PC-3 (cell line): Measurements from ENCODE around the gene SLIT2. TPM values are rescaled to one million over a fixed set of nuclear protein-coding genes. Genes with fewer than 3 reads are reported as not detected.

Experiments used
- ATAC-seq: fragments of 200-7000 bp; cut with Tn5 transposase; 2 replicates; pipeline ENCODE4 v1.9.1; 2020; ENCODE audit warnings: mild to moderate bottlenecking, moderate library complexity
- BruUV-seq: library from RNA; stranded (reverse); fragments of 400-500 nt; replicated peaks from 2 replicates; lab custom pipeline; 2021; lab: Mats Ljungman, UMichigan
- CTCF ChIA-PET: fragments of 300-600 bp; sonication (Branson Sonifier 250); formaldehyde crosslinking; loops from one replicate; lab custom pipeline; 2022; ENCODE audit warnings: antibody characterized with exemption; lab: Charles Lee
- POLR2A ChIA-PET: fragments of 300-600 bp; sonication (Branson Sonifier 250); formaldehyde crosslinking; loops from one replicate; lab custom pipeline; 2022; ENCODE audit warnings: antibody characterized with exemption; ENCODE audit not compliant: unreplicated experiment; lab: Charles Lee
- DNase-seq: peaks from one replicate; pipeline ENCODE4 v3.0.0-alpha.2; 2015
- H2AFZ ChIP-seq: fragments of 300-600 bp; sonication (generic); 2 replicates; pipeline ENCODE4 v1.6.0; 2016; ENCODE audit warnings: antibody characterized with exemption, low read length
- H3F3A ChIP-seq: fragments of 300-600 bp; sonication (generic); one replicate; pipeline ENCODE4 v1.6.0; 2017; ENCODE audit warnings: antibody characterized with exemption, low read length, control low read depth, mild to moderate bottlenecking; ENCODE audit not compliant: unreplicated experiment
- H3K27ac ChIP-seq: fragments of 300-600 bp; sonication (generic); 2 replicates; pipeline ENCODE4 v1.5.1; 2016; ENCODE audit warnings: mild to moderate bottlenecking, low read length
- H3K27me3 ChIP-seq: fragments of 300-600 bp; sonication (generic); 2 replicates; pipeline ENCODE4 v1.6.1; 2016; ENCODE audit warnings: low read length, mixed read lengths
- H3K36me3 ChIP-seq: fragments of 300-600 bp; sonication (generic); 2 replicates; pipeline ENCODE4 v1.6.1; 2016; ENCODE audit warnings: low read depth, mixed run types, low read length, mixed read lengths
- H3K4me1 ChIP-seq: fragments of 300-600 bp; sonication (generic); 2 replicates; pipeline ENCODE4 v1.5.1; 2016; ENCODE audit warnings: low read length; ENCODE audit not compliant: insufficient read depth
- H3K4me2 ChIP-seq: fragments of 300-600 bp; sonication (generic); 2 replicates; pipeline ENCODE4 v1.6.0; 2016; ENCODE audit warnings: low read length
- H3K4me3 ChIP-seq: fragments of 300-600 bp; sonication (generic); 2 replicates; pipeline ENCODE4 v1.5.1; 2016; ENCODE audit warnings: mild to moderate bottlenecking, low read length, mixed read lengths
- H3K79me2 ChIP-seq: fragments of 300-600 bp; sonication (generic); 2 replicates; pipeline ENCODE4 v1.6.1; 2017; ENCODE audit warnings: low read length, mixed read lengths
- H3K9ac ChIP-seq: fragments of 300-600 bp; sonication (generic); 2 replicates; pipeline ENCODE4 v1.6.0; 2016; ENCODE audit warnings: mild to moderate bottlenecking, low read length
- H3K9me2 ChIP-seq: fragments of 300-600 bp; sonication (generic); replicated peaks from 2 replicates; pipeline ENCODE4 v1.6.1; 2016; ENCODE audit warnings: mixed run types, low read length, mixed read lengths
- H3K9me3 ChIP-seq: fragments of 300-600 bp; sonication (generic); 2 replicates; pipeline ENCODE4 v1.6.1; 2016; ENCODE audit warnings: low read length, mixed read lengths
- H4K20me1 ChIP-seq: fragments of 300-600 bp; sonication (generic); 2 replicates; pipeline ENCODE4 v1.6.1; 2016; ENCODE audit warnings: low read length, mixed read lengths
- EZH2 ChIP-seq: fragments of 300-600 bp; sonication (generic); IDR thresholded peaks from one replicate; pipeline ENCODE4 v1.6.1; 2017; ENCODE audit warnings: antibody characterized with exemption, mild to moderate bottlenecking, low read length; ENCODE audit not compliant: unreplicated experiment
- EZH2phosphoT487 ChIP-seq: fragments of 300-600 bp; sonication (generic); IDR thresholded peaks from 2 replicates; pipeline ENCODE4 v1.6.1; 2018; ENCODE audit warnings: mild to moderate bottlenecking, antibody characterized with exemption, low read length, borderline replicate concordance
- intact Hi-C: fragments of 100-400 bp; cut with micrococcal nuclease; formaldehyde crosslinking; loops from 2 replicates; pipeline ENCODE4 v1.9.0; 2023
- total RNA-seq: library from RNA; depleted of rRNA; stranded (reverse); fragments of >200 nt; gene quantifications from 2 replicates; pipeline ENCODE4 v1.2.3, GENCODE V29; 2014
- TF ChIP-seq, protein P1 (sequence below): fragments of 300-600 bp; sonication (generic); conservative IDR thresholded peaks from 2 replicates; pipeline ENCODE4 v1.5.1; 2017; ENCODE audit warnings: antibody characterized with exemption, low read depth, mild to moderate bottlenecking, low read length

The SLIT2 gene
- total RNA-seq, 1 experiment from 2014 or later, result 19.1 TPM

DNA sequence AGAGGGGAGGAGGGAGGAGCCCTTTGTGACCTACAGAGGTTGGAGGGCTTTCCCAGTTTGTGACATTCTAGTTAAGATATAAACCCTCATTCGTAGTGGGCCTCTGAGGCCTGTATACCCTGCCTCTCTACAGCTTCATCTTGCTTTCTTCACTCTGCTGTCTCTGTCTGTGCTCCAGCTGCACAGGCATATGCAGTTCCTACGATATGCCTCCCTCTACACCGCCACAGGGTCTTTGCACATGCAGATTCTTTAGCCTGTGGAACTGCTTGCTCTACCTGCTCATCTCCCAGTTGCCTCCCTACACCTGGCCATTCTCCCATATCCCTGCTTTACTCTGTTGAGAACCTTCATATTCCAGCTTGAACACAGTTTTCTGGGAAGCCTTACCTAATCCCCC, 38.1 kb downstream of the SLIT2 start:
- peaks cover 73% of the 10 kb centered on the region for H3K79me2 ChIP-seq
- no peaks in the 10 kb centered on the region for H3K9me2 ChIP-seq
- intact Hi-C loops, result loop anchor here (10.0 kb wide), 1 partner anchor 125 kb away; no protein-coding TSS in a partner anchor
- BruUV-seq, result no TSS peak
- peak overlapping the region; percentile 90 for H3K27ac ChIP-seq
- peak overlapping the region; percentile 40; the same call in 1 of the 2 replicates for H3K4me3 ChIP-seq
- no peak overlapping the region for H3K9ac ChIP-seq
- H3F3A ChIP-seq, result no peaks in the 10 kb centered on the region
- ATAC-seq (no peak), DNase-seq (no peak)
- peaks cover 12% of the 10 kb centered on the region; the same call in 1 of the 2 replicates for H3K36me3 ChIP-seq
- 0 out of 2 replicates have a peak, but pooled peaks cover 4% of the 10 kb centered on the region for H4K20me1 ChIP-seq
- no peak overlapping the region for H2AFZ ChIP-seq
- H3K4me2 ChIP-seq, result peak overlapping the region; percentile 79
- H3K9me3 ChIP-seq, result no peaks in the 10 kb centered on the region
- H3K4me1 ChIP-seq, result peaks cover 47% of the 10 kb centered on the region
- POLR2A ChIA-PET, result no interaction called here
- H3K27me3 ChIP-seq, result no peaks in the 10 kb centered on the region
- CTCF ChIA-PET, result no interaction called here
- TF ChIP-seq EZH2phosphoT487, result no peak
- TF ChIP-seq, protein P1, sequence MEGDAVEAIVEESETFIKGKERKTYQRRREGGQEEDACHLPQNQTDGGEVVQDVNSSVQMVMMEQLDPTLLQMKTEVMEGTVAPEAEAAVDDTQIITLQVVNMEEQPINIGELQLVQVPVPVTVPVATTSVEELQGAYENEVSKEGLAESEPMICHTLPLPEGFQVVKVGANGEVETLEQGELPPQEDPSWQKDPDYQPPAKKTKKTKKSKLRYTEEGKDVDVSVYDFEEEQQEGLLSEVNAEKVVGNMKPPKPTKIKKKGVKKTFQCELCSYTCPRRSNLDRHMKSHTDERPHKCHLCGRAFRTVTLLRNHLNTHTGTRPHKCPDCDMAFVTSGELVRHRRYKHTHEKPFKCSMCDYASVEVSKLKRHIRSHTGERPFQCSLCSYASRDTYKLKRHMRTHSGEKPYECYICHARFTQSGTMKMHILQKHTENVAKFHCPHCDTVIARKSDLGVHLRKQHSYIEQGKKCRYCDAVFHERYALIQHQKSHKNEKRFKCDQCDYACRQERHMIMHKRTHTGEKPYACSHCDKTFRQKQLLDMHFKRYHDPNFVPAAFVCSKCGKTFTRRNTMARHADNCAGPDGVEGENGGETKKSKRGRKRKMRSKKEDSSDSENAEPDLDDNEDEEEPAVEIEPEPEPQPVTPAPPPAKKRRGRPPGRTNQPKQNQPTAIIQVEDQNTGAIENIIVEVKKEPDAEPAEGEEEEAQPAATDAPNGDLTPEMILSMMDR, result no peak
- no peak for TF ChIP-seq EZH2

DNA sequence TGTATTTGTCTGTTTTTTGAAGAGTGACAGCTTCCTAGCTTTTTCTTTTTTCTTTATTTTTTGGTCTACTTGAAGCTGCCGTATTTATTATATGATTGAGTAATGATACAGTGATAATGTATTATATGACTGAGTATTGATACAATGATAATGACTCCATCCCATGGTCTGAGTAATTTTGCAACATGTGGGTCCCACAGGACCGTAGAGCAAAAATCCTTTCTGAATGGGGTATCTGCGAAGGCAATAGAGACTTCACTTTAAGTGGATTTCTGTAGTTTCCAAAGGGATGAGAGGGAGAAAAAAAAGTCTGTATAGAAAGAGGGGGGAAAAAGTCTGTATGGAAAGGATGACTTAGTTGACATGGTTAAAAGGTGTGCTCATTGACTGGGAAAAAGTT, 41.0 kb downstream of the SLIT2 start:
- Histone ChIP-seq H3K9me3 (no peaks in the 10 kb centered on the region), H3K79me2 (peaks cover 76% of the 10 kb centered on the region), H3K9ac (no peak overlapping the region), H3K4me1 (peaks cover 34% of the 10 kb centered on the region), H3K4me2 (no peak overlapping the region), H3F3A (no peaks in the 10 kb centered on the region), H3K27me3 (no peaks in the 10 kb centered on the region), H3K4me3 (no peak overlapping the region), H3K36me3 (0 out of 2 replicates have a peak, but pooled peaks cover 3% of the 10 kb centered on the region), H2AFZ (no peak overlapping the region), H4K20me1 (0 out of 2 replicates have a peak, but pooled peaks cover 4% of the 10 kb centered on the region), H3K9me2 (no peaks in the 10 kb centered on the region), H3K27ac (no peak overlapping the region)
- POLR2A ChIA-PET, result no interaction called here
- TF ChIP-seq EZH2phosphoT487, result no peak
- TF ChIP-seq, protein P1, result no peak
- no peak for TF ChIP-seq EZH2
- intact Hi-C loops, result loop anchor here (10.0 kb wide), 1 partner anchor 122 kb away; no protein-coding TSS in a partner anchor
- BruUV-seq, result no TSS peak
- no peak for DNase-seq
- ATAC-seq, result no peak
- CTCF ChIA-PET, result no interaction called here

DNA sequence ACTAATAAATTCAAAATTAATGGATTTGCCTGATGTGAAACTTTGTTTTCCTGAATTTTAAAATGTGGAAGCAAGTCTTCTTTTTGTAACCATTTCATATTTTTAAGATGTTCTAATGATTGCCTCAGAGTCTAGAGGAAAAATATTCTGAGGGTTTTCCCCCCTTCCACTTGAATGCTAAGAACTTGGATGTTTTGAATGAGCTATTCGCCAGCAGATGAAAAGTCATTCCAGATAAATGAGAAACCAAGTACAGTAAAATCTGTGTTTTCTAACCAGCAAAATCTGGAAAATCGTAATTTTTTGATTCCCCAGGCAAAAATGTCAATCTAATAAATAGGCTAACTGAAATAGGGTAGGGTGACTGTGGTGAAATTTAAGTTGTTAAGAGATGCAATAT, 45.6 kb downstream of the SLIT2 start:
- ChIA-PET POLR2A (no interaction called here), CTCF (no interaction called here)
- no peak for ATAC-seq
- no peak overlapping the region for H3K4me2 ChIP-seq
- no peak overlapping the region for H3K9ac ChIP-seq
- H3K4me3 ChIP-seq, result no peak overlapping the region
- H3K27me3 ChIP-seq, result no peaks in the 10 kb centered on the region
- no peaks in the 10 kb centered on the region for H3F3A ChIP-seq
- H4K20me1 ChIP-seq, result 0 out of 2 replicates have a peak, but pooled peaks cover 4% of the 10 kb centered on the region
- H2AFZ ChIP-seq, result no peak overlapping the region
- no TSS peak for BruUV-seq
- H3K79me2 ChIP-seq, result peaks cover 77% of the 10 kb centered on the region
- intact Hi-C loops, result loop anchor here (10.0 kb wide), 1 partner anchor 118 kb away; no protein-coding TSS in a partner anchor
- no peak overlapping the region for H3K27ac ChIP-seq
- DNase-seq, result no peak
- H3K4me1 ChIP-seq, result peaks cover 10% of the 10 kb centered on the region; the same call in 1 of the 2 replicates
- H3K9me3 ChIP-seq, result no peaks in the 10 kb centered on the region
- no peaks in the 10 kb centered on the region for H3K9me2 ChIP-seq
- TF ChIP-seq EZH2phosphoT487, result no peak
- TF ChIP-seq, protein P1, result no peak
- TF ChIP-seq EZH2, result no peak
- H3K36me3 ChIP-seq, result 0 out of 2 replicates have a peak, but pooled peaks cover 3% of the 10 kb centered on the region
